ENCODE measurements around the gene ZNF557. TPM values are rescaled to one million over a fixed set of nuclear protein-coding genes. Genes with fewer than 3 reads are reported as not detected.

Gene ZNF557
- total RNA-seq, 1 donor from 2014 or later = 8.2 TPM

DNA sequence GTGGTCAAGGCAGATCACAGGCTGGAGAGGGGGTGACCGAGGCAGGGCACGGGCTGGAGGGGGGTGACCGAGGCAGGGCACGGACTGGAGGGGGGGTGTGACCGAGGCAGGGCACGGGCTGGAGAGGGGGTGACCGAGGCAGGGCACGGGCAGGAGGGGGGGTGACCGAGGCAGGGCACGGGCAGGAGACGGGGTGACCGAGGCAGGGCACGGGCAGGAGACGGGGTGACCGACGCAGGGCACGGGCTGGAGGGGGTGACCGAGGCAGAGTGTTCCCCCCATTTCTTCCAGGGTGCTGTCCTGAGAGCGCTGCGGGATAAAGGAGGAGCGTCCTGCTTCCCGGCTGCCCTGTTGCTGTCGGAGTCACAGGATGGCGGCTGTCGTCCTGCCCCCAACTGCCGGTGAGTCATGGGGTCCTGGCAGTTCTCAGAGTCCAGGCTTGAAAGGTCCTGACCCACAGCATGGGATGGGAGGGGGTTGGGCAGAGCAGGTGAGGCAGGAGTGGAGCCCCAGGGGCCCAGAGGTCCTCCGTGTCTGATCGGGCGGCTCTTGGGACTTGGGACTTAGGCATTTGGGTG, 5.3 kb downstream of the ZNF557 start:
- no peak for DNase-seq (ENCODE audit: extremely low read depth, low read depth, low spot score)

DNA sequence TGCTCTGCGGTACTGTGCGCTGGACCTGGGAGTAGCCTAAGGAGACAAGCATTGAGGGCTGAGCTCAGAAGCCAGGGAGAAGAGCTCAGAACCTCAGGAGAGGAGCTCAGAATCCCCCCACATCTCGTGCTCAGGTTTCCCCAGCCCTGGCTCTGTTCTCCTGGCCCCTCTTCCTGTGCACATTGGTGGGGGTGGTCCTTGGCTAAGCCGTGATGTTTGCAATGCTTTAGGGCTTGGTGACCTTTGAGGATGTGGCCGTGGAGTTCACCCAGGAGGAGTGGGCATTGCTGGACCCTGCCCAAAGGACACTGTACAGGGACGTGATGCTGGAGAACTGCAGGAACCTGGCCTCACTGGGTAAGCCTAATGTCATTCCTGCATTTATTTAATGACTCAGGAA, 6.6 kb downstream of the ZNF557 start:
- no peak for DNase-seq (ENCODE audit: extremely low read depth, low read depth, low spot score)

- DNase-seq (ENCODE audit: extremely low read depth, low read depth, low spot score) = no peak
These were observed 8.5 kb downstream of the ZNF557 start for GRCh38 chr19:7078008-7078407.

- DNase-seq (ENCODE audit: extremely low read depth, low read depth, low spot score) = no peak
These were observed 13.8 kb downstream of the ZNF557 start for GRCh38 chr19:7083076-7083956.

- no peak for DNase-seq (ENCODE audit: extremely low read depth, low read depth, low spot score)
These were observed 19.5 kb downstream of the ZNF557 start for GRCh38 chr19:7088999-7089398.

GRCh38 chr19:7098096-7098495, 28.6 kb downstream of the ZNF557 start:
- DNase-seq (ENCODE audit: extremely low read depth, low read depth, low spot score) = no peak

- DNase-seq (ENCODE audit: extremely low read depth, low read depth, low spot score) = no peak
These were observed 29.4 kb downstream of the ZNF557 start for GRCh38 chr19:7098701-7099596.

DNA sequence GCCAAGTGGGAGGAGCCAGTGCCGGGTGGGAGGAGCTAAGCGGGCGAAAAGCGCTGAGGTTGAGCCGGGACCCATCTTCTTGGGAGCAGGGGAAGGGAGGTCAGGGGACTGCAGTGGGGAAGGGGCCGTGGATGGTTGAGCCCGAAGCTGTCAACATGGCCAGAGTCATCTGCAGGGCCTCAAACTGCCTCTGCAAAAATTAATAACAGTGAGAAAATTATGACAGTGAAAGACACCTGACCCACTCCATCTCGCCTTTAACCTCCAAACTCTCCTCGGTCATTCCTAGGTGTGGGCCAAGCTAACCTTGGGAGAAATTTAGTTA, 30.1 kb downstream of the ZNF557 start:
- DNase-seq (ENCODE audit: extremely low read depth, low read depth, low spot score) = no peak

- DNase-seq (ENCODE audit: extremely low read depth, low read depth, low spot score) = no peak
These were observed 32.2 kb downstream of the ZNF557 start for GRCh38 chr19:7101498-7102253.

- DNase-seq (ENCODE audit: extremely low read depth, low read depth, low spot score) = no peak
These were observed 35.4 kb downstream of the ZNF557 start for GRCh38 chr19:7104747-7105447.

GRCh38 chr19:7106711-7107657, 37.5 kb downstream of the ZNF557 start:
- no peak for DNase-seq (ENCODE audit: extremely low read depth, low read depth, low spot score)

DNA sequence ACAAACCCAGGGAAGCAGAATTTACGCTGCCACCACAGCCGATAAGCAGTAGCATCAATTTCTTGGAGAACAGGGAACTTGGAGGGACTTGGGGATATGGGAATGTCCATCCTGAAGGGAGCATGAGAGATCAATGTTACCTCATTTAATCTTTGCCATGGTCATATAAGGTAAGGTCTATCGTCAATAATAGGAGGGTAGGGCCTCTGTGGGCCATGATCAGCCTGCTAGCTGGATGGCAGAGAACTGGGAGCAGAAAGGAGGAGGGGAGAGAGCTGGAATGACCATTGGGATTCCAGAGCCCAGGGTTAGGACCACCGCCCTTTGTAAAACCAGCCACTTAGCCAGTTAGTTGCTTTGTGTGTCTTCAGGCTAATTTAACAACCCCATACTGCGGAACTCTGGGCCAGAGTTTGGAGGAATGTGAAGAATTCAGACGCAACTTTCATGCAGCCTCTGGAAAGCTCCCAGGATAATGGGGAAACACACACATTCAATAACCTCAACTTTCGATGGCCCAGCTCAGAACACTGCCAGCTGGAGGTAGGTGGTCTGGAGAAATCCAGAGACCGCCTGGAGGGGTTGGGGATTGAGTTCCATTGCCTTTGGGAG, 40.3 kb downstream of the ZNF557 start:
- no peak for DNase-seq (ENCODE audit: extremely low read depth, low read depth, low spot score)

- DNase-seq (ENCODE audit: extremely low read depth, low read depth, low spot score) = no peak
These were observed 43.2 kb downstream of the ZNF557 start for GRCh38 chr19:7112675-7113074.

DNA sequence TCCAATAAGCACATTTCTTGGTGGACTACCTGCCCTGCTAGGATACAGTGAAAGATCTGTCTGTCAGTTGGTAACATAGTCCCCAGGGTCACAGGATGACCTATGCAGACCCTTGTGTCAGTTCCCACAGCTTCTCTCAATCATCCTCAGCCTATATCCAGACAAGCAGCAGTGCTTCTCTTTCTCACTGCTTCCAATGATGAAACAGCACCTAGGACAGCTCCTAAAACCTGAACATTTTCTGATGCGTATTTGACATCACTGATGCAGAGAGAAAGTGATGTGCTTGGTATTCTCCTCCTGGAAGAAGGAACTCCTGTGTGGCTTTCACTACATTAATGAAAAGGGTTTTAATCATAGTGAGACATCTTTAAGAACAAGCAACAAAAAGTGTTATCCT, 43.7 kb downstream of the ZNF557 start:
- DNase-seq (ENCODE audit: extremely low read depth, low read depth, low spot score) = no peak

DNA sequence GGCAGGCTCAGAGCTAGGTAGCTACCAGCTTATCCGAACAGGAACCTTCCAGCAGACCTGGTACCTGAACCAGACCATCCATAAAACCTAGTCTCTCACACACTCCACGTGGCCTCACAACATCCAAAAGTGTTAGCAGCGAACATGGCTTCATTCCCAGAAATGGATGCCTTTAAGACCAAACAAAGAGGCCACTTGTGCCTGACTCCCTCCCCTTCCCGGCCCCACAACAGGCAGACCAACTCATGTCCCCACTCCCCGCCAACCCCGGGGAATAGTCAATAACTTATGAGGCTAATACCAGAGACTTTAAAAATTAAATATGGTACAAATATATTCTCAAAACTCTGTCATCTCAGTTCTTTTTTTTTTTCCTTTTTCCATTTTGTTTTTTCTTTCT, 46.2 kb downstream of the ZNF557 start:
- DNase-seq (ENCODE audit: extremely low read depth, low read depth, low spot score) = no peak

GRCh38 chr19:7117248-7117647, 47.7 kb downstream of the ZNF557 start:
- DNase-seq (ENCODE audit: extremely low read depth, low read depth, low spot score) = no peak

DNA sequence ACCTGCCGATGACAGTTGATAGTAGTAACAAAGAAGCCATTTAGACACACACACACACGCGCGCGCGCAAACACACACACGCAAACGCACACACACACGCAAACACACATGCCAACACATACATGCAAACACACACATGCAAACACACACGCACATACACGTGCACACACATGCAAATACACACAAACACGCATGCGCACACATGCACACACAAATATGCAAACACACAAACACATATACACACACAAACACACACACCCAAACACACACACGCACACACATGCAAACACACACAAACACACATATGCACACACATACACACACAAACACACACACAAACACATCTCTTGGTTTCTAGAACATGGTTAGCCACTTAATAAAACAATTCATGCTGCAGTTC, 50.1 kb downstream of the ZNF557 start:
- DNase-seq (ENCODE audit: extremely low read depth, low read depth, low spot score) = no peak

- DNase-seq (ENCODE audit: extremely low read depth, low read depth, low spot score) = no peak
These were observed 51.0 kb downstream of the ZNF557 start for GRCh38 chr19:7120499-7120898.

- no peak for DNase-seq (ENCODE audit: extremely low read depth, low read depth, low spot score)
These were observed 53.2 kb downstream of the ZNF557 start for GRCh38 chr19:7122701-7123100.

All from glomerular endothelial cell (primary cell).